ENCODE data around the gene SLC26A1.

Gene SLC26A1

DNA sequence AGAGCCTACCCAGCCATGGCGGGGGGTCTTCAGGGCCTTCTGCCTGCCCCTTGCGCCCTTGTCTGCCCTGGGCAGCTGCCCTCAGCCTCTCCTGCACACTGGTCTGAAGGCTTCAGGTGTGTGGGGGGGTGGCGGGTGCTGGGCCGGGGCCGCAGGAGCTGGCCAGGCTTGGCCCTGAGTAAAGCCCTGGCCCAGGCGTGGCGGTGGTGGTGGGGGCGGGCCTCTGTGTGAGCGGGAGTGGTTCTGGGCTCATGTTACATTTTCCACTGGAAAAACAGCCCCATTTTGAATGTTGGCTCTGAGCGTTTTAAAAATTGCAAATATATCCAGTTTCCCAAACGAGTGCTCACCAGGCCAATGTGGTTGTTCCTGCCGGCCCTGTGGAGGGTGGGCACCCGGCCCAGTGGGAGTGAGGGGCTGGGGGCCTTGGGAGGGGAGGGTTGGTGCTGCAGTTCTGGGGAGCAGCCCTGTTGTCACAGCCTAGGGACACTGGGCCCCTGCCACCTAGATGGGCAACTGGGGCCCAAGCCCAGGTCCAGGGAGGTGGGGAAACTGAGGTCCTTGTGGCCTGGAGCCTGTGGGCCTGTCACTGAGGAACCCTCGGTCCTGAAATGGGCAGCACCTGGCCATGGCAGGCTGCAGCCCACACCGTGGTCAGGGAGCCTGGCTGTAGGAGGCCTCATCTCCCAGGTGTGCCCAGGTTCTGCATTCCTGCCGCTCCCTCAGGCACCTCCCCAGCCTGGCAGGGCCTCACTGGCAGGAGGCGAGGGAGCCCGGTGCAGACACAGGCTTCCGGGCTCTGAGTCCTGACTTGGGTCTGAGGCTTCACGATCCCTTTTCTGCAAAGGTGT is 46.5 kb upstream of the SLC26A1 start:
- Histone ChIP-seq H3K27me3 (replicated peaks; ENCODE audit: control insufficient read depth, insufficient read depth, low read length) (no peaks in the 10 kb centered on the region), H3K4me3 (replicated peaks; ENCODE audit: low read depth, low read length) (no peak overlapping the region), H3K36me3 (ENCODE audit: control insufficient read depth, insufficient read depth, low read length) (no peaks in the 10 kb centered on the region)
- TF ChIP-seq, protein P1, sequence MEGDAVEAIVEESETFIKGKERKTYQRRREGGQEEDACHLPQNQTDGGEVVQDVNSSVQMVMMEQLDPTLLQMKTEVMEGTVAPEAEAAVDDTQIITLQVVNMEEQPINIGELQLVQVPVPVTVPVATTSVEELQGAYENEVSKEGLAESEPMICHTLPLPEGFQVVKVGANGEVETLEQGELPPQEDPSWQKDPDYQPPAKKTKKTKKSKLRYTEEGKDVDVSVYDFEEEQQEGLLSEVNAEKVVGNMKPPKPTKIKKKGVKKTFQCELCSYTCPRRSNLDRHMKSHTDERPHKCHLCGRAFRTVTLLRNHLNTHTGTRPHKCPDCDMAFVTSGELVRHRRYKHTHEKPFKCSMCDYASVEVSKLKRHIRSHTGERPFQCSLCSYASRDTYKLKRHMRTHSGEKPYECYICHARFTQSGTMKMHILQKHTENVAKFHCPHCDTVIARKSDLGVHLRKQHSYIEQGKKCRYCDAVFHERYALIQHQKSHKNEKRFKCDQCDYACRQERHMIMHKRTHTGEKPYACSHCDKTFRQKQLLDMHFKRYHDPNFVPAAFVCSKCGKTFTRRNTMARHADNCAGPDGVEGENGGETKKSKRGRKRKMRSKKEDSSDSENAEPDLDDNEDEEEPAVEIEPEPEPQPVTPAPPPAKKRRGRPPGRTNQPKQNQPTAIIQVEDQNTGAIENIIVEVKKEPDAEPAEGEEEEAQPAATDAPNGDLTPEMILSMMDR (IDR thresholded peaks at IDR 0.05; ENCODE audit: insufficient read depth, low read length, poor library complexity, severe bottlenecking): no peak
- DNase-seq (ENCODE audit: extremely low read depth, insufficient read length): no peak

DNA sequence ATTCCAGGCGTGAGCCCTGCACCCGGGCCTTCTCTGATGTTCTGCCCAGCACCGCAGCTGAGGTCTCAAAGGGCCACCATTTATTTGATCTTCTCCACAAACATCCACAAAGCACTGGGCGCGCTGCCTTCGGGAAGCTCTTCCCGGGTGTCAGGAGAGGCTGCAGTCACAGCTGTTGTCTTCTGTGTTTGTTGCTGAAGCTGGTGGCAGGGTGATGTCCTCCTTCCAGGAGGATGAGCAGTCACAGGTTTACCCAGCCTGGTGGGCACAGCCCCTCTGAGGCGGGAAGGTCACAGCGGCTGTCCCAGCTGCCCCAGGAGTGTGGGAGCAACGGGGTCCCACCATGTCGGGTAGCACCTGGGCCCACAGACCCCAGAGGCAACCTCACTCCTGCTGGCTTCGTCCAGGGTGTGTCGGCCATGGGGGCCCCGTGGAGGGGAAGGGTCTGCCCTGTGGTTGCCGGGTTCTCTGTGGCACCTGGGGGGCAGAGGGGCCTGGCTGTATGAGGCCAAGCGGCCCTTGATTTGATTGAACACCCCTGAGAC is 45.8 kb upstream of the SLC26A1 start:
- TF ChIP-seq, protein P1 (IDR thresholded peaks at IDR 0.05; ENCODE audit: insufficient read depth, low read length, poor library complexity, severe bottlenecking): no peak
- Histone ChIP-seq H3K4me3 (replicated peaks; ENCODE audit: low read depth, low read length) (no peak overlapping the region), H3K36me3 (ENCODE audit: control insufficient read depth, insufficient read depth, low read length) (no peaks in the 10 kb centered on the region), H3K27me3 (replicated peaks; ENCODE audit: control insufficient read depth, insufficient read depth, low read length) (no peaks in the 10 kb centered on the region; the same call in 1 of the 2 replicates)
- DNase-seq (ENCODE audit: extremely low read depth, insufficient read length): no peak

DNA sequence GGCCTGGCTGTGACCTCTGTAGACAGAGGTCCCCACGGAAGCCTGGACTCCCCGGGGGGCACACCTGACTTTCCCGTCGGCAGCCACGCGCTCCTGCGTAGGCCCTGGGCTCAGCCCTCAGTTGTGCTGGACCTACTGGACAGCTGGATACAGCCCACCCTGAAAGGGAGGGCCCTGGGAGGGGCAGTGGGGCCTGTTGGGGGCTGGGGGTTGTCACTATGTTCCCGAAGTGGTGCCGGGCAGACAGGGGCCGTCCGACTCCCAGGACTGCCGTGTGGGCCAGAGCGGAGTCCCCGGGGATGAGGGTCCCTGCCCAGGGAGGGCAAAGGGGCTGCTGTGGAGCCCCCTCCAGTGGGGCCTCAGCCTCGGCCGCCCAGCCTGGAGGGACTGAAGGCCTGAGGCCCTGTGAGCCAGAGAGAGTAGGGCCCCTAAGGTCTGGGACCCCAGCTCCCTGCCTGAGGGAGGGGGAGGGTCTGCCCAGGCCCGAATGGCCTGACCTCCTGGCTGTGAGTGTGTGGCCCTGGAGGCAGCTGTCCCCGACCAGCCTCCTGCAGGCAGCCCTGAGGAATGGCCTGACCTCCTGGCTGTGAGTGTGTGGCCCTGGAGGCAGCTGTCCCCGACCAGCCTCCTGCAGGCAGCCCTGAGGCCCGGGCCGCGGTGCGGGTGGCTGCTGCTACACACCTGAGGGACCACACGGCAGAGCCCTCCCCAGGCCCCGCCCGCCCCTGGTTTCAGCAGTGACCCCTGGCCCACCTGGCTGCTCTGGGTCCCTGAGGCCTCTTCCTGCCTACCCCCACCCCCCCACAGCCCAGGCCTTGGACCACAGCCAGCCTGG is 44.0 kb upstream of the SLC26A1 start:
- Histone ChIP-seq H3K27me3 (replicated peaks; ENCODE audit: control insufficient read depth, insufficient read depth, low read length) (no peaks in the 10 kb centered on the region; the same call in 1 of the 2 replicates), H3K36me3 (ENCODE audit: control insufficient read depth, insufficient read depth, low read length) (no peaks in the 10 kb centered on the region), H3K4me3 (replicated peaks; ENCODE audit: low read depth, low read length) (no peak overlapping the region)
- no peak for DNase-seq (ENCODE audit: extremely low read depth, insufficient read length)
- TF ChIP-seq, protein P1 (IDR thresholded peaks at IDR 0.05; ENCODE audit: insufficient read depth, low read length, poor library complexity, severe bottlenecking): no peak

DNA sequence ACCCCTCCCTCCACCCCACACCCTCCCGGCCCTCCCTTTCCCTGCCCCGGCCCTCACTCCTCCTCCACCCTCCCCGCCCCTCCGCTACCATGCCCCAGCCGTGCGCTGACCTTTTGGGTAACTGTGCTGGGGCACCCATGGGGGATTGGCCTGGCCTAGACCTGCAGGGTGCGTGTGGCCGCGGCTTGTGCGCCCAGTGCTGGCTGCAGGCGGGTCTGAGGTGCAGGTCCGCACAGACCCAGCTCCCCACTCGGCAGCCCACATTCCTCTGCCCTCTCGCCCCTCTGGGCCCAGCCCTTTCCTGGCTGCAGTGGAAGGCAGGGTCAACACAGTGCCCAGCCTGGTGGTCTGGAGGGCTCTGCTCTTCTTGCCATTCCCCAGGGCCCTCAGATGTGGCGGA is 42.9 kb upstream of the SLC26A1 start:
- DNase-seq (ENCODE audit: extremely low read depth, insufficient read length): no peak
- H3K36me3 ChIP-seq (ENCODE audit: control insufficient read depth, insufficient read depth, low read length): no peaks in the 10 kb centered on the region
- no peaks in the 10 kb centered on the region; the same call in 1 of the 2 replicates for H3K27me3 ChIP-seq (replicated peaks; ENCODE audit: control insufficient read depth, insufficient read depth, low read length)
- TF ChIP-seq, protein P1 (IDR thresholded peaks at IDR 0.05; ENCODE audit: insufficient read depth, low read length, poor library complexity, severe bottlenecking): no peak
- no peak overlapping the region for H3K4me3 ChIP-seq (replicated peaks; ENCODE audit: low read depth, low read length)

DNA sequence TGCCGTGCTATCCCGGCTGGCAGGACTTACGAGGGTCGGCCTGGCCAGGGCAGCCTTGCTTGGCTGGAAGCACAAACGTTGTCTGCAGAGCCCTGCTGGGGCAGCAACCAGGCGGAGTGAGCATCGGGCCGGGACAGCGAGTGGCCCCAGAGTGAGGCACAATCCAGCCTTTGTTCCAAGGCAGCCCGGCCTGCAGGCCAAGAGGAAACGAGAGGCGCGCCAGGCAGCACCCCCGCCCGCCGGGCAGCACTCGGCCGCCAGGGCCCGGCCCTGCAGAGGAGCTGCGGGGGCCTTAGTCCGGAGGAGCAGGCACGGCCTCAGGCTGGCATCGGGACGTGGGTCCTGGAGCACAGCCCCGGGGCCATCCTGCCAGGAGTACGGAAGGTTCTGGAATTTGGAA is 42.3 kb upstream of the SLC26A1 start:
- TF ChIP-seq, protein P1 (IDR thresholded peaks at IDR 0.05; ENCODE audit: insufficient read depth, low read length, poor library complexity, severe bottlenecking): no peak
- Histone ChIP-seq H3K4me3 (replicated peaks; ENCODE audit: low read depth, low read length) (no peak overlapping the region), H3K27me3 (replicated peaks; ENCODE audit: control insufficient read depth, insufficient read depth, low read length) (no peaks in the 10 kb centered on the region; the same call in 1 of the 2 replicates), H3K36me3 (ENCODE audit: control insufficient read depth, insufficient read depth, low read length) (no peaks in the 10 kb centered on the region)
- no peak for DNase-seq (ENCODE audit: extremely low read depth, insufficient read length)

Measured in GM06990 (cell line).